ENCODE data around the gene ZDBF2.

- TF ChIP-seq CTCF (conservative IDR thresholded peaks at IDR 0.05 in 1 of 2, IDR thresholded peaks at IDR 0.05 in 1 of 2; ENCODE audit: low read depth in 1 of 2, low read length in 2 of 2) (no peak), EZH2 (IDR thresholded peaks at IDR 0.05; ENCODE audit: low read length, missing control alignments) (no peak)
Observed at GRCh38 chr2:206259376-206260187, 14.9 kb upstream of the ZDBF2 start.

All from fibroblast of lung (primary cell).